Spleen (tissue), 11 donors: ENCODE results near the gene AOAH. TPM values are rescaled to one million over a fixed set of nuclear protein-coding genes. Genes with fewer than 3 reads are reported as not detected.

ENCODE experiments used
- DNase-seq: peaks from one replicate; pipeline ENCODE4 v3.0.0-alpha.2; 2020
- H3K27ac ChIP-seq, 8 donors: fragments of 200-600 bp; sonication (generic) in 7 of 8; 1 replicate in 4 of 8; 2 replicates in 4 of 8; pipeline versions ENCODE4 v1.5.0 to v1.8.0; 2016 to 2021; ENCODE audit warnings: inconsistent platforms in 4 of 8, mild to moderate bottlenecking in 4 of 8, moderate library complexity in 1 of 8
- H3K27me3 ChIP-seq, 7 donors: fragments of 200-600 bp; sonication (generic) in 6 of 7; replicated peaks in 1 of 7; 1 replicate in 4 of 7; 2 replicates in 3 of 7; pipeline versions ENCODE4 v1.5.0 to v1.8.0; 2016 to 2021; ENCODE audit warnings: inconsistent platforms in 3 of 7, mild to moderate bottlenecking in 1 of 7
- H3K36me3 ChIP-seq, 6 donors: fragments of 200-600 bp; sonication (generic) in 5 of 6; 1 replicate in 4 of 6; 2 replicates in 2 of 6; pipeline versions ENCODE4 v1.5.0 to v1.8.0; 2016 to 2021; ENCODE audit warnings: inconsistent platforms in 2 of 6
- H3K4me1 ChIP-seq, 6 donors: fragments of 200-600 bp; sonication (generic) in 5 of 6; 1 replicate in 3 of 6; 2 replicates in 3 of 6; pipeline versions ENCODE4 v1.5.0 to v1.8.0; 2016 to 2021; ENCODE audit warnings: inconsistent platforms in 3 of 6
- H3K4me3 ChIP-seq, 8 donors: fragments of 200-600 bp; sonication (generic) in 7 of 8; 1 replicate in 4 of 8; 2 replicates in 4 of 8; pipeline versions ENCODE4 v1.5.0 to v1.8.0; 2016 to 2021; ENCODE audit warnings: inconsistent platforms in 4 of 8, mild to moderate bottlenecking in 4 of 8, moderate library complexity in 2 of 8
- H3K9me3 ChIP-seq, 8 donors: fragments of 200-600 bp; sonication (generic) in 7 of 8; 1 replicate in 4 of 8; 2 replicates in 4 of 8; pipeline versions ENCODE4 v1.5.0 to v1.8.0; 2016 to 2021; ENCODE audit warnings: inconsistent platforms in 4 of 8
- POLR2A ChIP-seq, 3 donors: fragments of 450-650 bp; IDR thresholded peaks; one replicate each; pipeline ENCODE4 v1.5.1; 2017; ENCODE audit warnings: antibody characterized with exemption in 3 of 3, mild to moderate bottlenecking in 1 of 3
- POLR2AphosphoS5 ChIP-seq, 3 donors: sonication (generic); formaldehyde crosslinking; IDR thresholded peaks; one replicate each; pipeline ENCODE4 v1.5.1; 2017; ENCODE audit warnings: antibody characterized with exemption in 3 of 3
- WGBS, 5 donors: extraction: QIAGEN DNeasy Blood & Tissue Kit in 3 of 5; methylation state at CpG; one replicate each; pipeline versions ENCODE4 v1.1.5 to v1.1.7; 2013 to 2018; 5-methylcytosine and 5-hydroxymethylcytosine counted together
- intact Hi-C: fragments of 100-400 bp; cut with DNase I; formaldehyde crosslinking; loops from one replicate; pipeline ENCODE4 v1.15.0; 2023; ENCODE audit warnings: low total_unique reads
- polyA plus RNA-seq, 3 donors: library from polyadenylated mRNA; stranded (reverse); fragments of 200-250 nt; gene quantifications; one replicate each; pipeline ENCODE4 v1.2.1, GENCODE V29; 2013
- total RNA-seq, 7 donors: library from RNA; depleted of rRNA in 3 of 7; stranded (reverse); fragments of >200 nt in 3 of 7; fragmentation: NEBNext Ultra II Directional in 4 of 7; extraction: Animal tissue kit (Norgen Biotek cat#: 25700) in 4 of 7; gene quantifications; one replicate each; pipeline versions ENCODE4 v1.1.0 to v1.2.1, GENCODE V29; 2016 to 2021
- TF ChIP-seq, protein P1 (sequence below), 11 experiments: fragments of 200-600 bp in 7 of 11; fragments of 450-650 bp in 4 of 11; sonication (generic) in 4 of 11; IDR thresholded peaks in 8 of 11; conservative IDR thresholded peaks in 3 of 11; 1 replicate in 7 of 11; 2 replicates in 4 of 11; pipeline versions ENCODE4 v1.4.0 to v1.8.0; 2016 to 2021; ENCODE audit warnings: antibody characterized with exemption in 11 of 11, inconsistent platforms in 4 of 11, mild to moderate bottlenecking in 1 of 11
- donor health status: healthy with polysubstance abuse.
- donor health status: DM: no; HTN: no; CAD: no; lungs with moderate emphysema.
- donor health status: DM: no; HTN: no; CAD: no.
- donor health status: Bipolar disorder and iron deficiency.
- donor health status: healthy.
- donor health status: DM: no; HTN: no; CAD: no.
- donor health status: DM: yes; HTN: yes; CAD: no.

The AOAH gene
- total and polyA plus RNA-seq, 10 donors, result 30.3 to 316 (median 191) TPM

DNA sequence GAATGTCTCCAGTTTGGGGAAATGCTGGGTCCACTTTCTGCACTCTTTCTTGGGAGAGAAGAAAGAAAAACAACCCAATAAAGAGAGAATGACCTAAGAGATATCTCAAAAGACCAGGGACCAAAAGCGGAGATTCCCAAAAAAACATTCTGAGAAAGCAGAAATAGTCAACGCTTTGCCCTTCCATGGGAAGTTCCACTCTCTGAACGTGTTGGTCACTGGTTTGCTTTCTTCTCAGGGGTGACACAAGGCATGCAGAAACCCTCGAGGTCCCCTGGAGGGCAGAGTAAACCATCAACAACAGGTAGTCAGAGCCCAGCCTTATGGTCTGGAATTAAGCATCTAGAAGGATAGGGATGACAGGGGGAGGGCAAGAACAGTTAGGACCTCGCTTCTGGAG lies 26.2 kb upstream of the AOAH start:
- peaks cover 0 to 46% (median 9%) of the 10 kb centered on the region in 6 donors for H3K4me1 ChIP-seq
- intact Hi-C loops, result no loop called here
- no peaks in the 10 kb centered on the region for H3K27me3 ChIP-seq
- H3K9me3 ChIP-seq, result no peaks in the 10 kb centered on the region
- H3K36me3 ChIP-seq, result no peaks in the 10 kb centered on the region
- no peak for DNase-seq
- WGBS, 5 donors, result 71 to 85% (median 78%) methylated on average over 5 of the region's 5 CpGs
- H3K4me3 ChIP-seq, result no peak overlapping the region
- H3K27ac ChIP-seq, result peak overlapping the region in 3 of 8 donors; percentile 64 to 79 (median 70)
- TF ChIP-seq POLR2AphosphoS5 (IDR thresholded peaks at IDR 0.05), result no peak
- no peak for TF ChIP-seq POLR2A (IDR thresholded peaks at IDR 0.05)
- TF ChIP-seq, protein P1, sequence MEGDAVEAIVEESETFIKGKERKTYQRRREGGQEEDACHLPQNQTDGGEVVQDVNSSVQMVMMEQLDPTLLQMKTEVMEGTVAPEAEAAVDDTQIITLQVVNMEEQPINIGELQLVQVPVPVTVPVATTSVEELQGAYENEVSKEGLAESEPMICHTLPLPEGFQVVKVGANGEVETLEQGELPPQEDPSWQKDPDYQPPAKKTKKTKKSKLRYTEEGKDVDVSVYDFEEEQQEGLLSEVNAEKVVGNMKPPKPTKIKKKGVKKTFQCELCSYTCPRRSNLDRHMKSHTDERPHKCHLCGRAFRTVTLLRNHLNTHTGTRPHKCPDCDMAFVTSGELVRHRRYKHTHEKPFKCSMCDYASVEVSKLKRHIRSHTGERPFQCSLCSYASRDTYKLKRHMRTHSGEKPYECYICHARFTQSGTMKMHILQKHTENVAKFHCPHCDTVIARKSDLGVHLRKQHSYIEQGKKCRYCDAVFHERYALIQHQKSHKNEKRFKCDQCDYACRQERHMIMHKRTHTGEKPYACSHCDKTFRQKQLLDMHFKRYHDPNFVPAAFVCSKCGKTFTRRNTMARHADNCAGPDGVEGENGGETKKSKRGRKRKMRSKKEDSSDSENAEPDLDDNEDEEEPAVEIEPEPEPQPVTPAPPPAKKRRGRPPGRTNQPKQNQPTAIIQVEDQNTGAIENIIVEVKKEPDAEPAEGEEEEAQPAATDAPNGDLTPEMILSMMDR (IDR thresholded peaks at IDR 0.05 in 8 of 11, conservative IDR thresholded peaks at IDR 0.05 in 3 of 11), result no peak

GRCh38 chr7:36749282-36749960 lies 25.1 kb upstream of the AOAH start:
- Histone ChIP-seq H3K36me3 (no peaks in the 10 kb centered on the region), H3K9me3 (no peaks in the 10 kb centered on the region), H3K4me3 (no peak overlapping the region), H3K4me1 (peaks cover 0 to 50% (median 9%) of the 10 kb centered on the region in 6 donors), H3K27me3 (no peaks in the 10 kb centered on the region), H3K27ac (peak overlapping the region in 4 of 8 donors; percentile 64 to 79 (median 68))
- TF ChIP-seq, protein P1 (IDR thresholded peaks at IDR 0.05 in 8 of 11, conservative IDR thresholded peaks at IDR 0.05 in 3 of 11), result no peak
- no peak for TF ChIP-seq POLR2AphosphoS5 (IDR thresholded peaks at IDR 0.05)
- DNase-seq, result no peak
- 37 to 74% (median 50%) methylated on average over 2 of the region's 2 CpGs for WGBS, 5 donors
- intact Hi-C loops, result no loop called here

GRCh38 chr7:36748017-36748487 lies 23.8 kb upstream of the AOAH start:
- intact Hi-C loops, result no loop called here
- DNase-seq, result no peak
- TF ChIP-seq POLR2A (IDR thresholded peaks at IDR 0.05) (no peak), POLR2AphosphoS5 (IDR thresholded peaks at IDR 0.05) (no peak)
- TF ChIP-seq, protein P1 (IDR thresholded peaks at IDR 0.05 in 8 of 11, conservative IDR thresholded peaks at IDR 0.05 in 3 of 11), result no peak
- Histone ChIP-seq H3K27me3 (no peaks in the 10 kb centered on the region), H3K27ac (peak overlapping the region in 3 of 8 donors; percentile 55 to 79 (median 70)), H3K9me3 (no peaks in the 10 kb centered on the region), H3K4me1 (peaks cover 0 to 64% (median 11%) of the 10 kb centered on the region in 6 donors), H3K36me3 (no peaks in the 10 kb centered on the region), H3K4me3 (no peak overlapping the region)
- WGBS, 5 donors, result 43 to 69% (median 63%) methylated on average over 7 of the region's 7 CpGs

GRCh38 chr7:36747280-36748016 lies 23.2 kb upstream of the AOAH start:
- no peak for DNase-seq
- intact Hi-C loops, result no loop called here
- 79 to 91% (median 86%) methylated on average over 4 of the region's 4 CpGs for WGBS, 5 donors

More at GRCh38 chr7:36747280-36748016, 23.2 kb upstream of the AOAH start:
- Histone ChIP-seq H3K9me3 (no peaks in the 10 kb centered on the region), H3K27me3 (no peaks in the 10 kb centered on the region), H3K4me1 (peaks cover 0 to 70% (median 16%) of the 10 kb centered on the region in 6 donors), H3K27ac (peak overlapping the region in 1 of 8 donors; percentile 79), H3K4me3 (no peak overlapping the region), H3K36me3 (no peaks in the 10 kb centered on the region)
- no peak for TF ChIP-seq POLR2A (IDR thresholded peaks at IDR 0.05)
- TF ChIP-seq, protein P1 (IDR thresholded peaks at IDR 0.05 in 8 of 11, conservative IDR thresholded peaks at IDR 0.05 in 3 of 11), result no peak
- TF ChIP-seq POLR2AphosphoS5 (IDR thresholded peaks at IDR 0.05), result no peak
